AG08395 (cell line): ENCODE data around the gene GABRP.
"Not testable (repeated sequence)": the region's sequence is repeated elsewhere in the genome, so short reads cannot be mapped to it uniquely, and the experiment has no call there.

Experiments used
- DNase-seq: peaks from one replicate; pipeline ENCODE4 v3.0.0; 2012; ENCODE audit warnings: mixed read lengths, low spot score

GABRP gene

DNA sequence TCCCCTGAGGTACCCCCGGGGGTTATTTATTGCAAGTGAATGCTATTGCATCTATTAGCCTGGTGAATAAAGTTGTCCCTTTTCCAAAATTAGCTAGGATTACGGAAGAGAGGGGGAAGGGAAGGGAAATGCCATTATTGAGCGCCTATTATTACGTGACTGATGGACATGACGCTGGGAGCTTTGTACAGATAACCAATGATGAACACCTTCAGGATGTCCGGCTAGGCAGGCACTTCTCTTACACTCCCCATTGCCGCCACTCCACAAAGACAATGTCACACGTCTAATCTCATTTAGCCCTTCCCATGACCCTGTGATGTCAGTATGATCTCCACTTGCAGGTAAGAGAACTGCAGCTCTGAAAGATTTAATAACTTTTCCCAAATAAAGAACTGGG, 9.4 kb downstream of the GABRP start:
- no peak for DNase-seq

DNA sequence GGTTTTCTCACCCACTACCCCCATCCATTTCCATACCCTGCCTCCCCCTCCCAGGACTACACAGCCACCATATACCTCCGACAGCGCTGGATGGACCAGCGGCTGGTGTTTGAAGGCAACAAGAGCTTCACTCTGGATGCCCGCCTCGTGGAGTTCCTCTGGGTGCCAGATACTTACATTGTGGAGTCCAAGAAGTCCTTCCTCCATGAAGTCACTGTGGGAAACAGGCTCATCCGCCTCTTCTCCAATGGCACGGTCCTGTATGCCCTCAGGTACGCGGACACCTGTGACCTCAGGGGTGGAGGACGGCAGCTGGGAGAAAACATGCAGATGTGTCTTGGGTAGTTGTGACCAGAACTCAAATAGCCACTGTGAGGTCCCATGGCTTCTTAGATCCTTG, 11.6 kb downstream of the GABRP start:
- no peak for DNase-seq

DNA sequence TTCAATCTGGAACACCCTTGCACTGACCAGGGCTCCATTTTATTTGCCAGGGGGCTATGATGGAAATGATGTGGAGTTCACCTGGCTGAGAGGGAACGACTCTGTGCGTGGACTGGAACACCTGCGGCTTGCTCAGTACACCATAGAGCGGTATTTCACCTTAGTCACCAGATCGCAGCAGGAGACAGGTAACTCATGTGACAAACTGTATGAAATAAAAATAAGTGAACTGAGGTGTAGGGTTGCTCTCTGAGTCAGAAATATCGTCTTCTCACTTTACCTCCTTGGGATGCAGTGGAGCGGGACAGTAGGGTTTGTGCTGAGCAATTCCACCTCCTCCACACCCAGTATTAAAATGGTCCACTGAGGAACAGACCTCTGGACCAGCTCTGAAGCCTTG, 22.1 kb downstream of the GABRP start:
- DNase-seq: no peak

DNA sequence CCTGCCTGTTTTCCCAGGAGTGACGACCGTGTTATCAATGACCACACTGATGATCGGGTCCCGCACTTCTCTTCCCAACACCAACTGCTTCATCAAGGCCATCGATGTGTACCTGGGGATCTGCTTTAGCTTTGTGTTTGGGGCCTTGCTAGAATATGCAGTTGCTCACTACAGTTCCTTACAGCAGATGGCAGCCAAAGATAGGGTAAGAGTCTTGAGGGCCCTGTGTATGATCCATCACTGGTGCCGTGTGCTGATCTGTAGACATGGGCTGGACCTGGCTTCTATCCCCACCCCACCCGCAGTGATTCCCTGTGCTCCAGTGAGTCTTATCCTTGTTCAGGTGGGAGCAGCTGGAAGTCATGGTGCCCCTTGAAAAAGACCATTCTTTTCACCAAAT, 26.0 kb downstream of the GABRP start:
- no peak for DNase-seq

DNA sequence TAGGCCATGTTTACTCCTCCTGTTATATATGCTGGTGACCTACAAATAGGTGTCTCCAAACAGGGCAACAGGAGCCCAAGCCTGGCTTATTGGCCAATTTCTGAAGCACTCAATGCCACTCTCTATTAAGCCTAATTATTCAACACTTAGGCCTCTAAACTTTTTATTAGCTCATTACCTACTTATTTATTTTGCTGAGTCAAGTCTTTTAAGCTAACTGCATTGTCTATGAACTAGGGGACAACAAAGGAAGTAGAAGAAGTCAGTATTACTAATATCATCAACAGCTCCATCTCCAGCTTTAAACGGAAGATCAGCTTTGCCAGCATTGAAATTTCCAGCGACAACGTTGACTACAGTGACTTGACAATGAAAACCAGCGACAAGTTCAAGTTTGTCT, 28.2 kb downstream of the GABRP start:
- DNase-seq: no peak

DNA sequence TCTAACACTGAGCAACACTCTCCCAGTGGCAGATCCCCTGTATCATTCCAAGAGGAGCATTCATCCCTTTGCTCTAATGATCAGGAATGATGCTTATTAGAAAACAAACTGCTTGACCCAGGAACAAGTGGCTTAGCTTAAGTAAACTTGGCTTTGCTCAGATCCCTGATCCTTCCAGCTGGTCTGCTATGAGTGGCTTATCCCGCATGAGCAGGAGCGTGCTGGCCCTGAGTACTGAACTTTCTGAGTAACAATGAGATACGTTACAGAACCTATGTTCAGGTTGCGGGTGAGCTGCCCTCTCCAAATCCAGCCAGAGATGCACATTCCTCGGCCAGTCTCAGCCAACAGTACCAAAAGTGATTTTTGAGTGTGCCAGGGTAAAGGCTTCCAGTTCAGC, 29.7 kb downstream of the GABRP start:
- no peak for DNase-seq

DNA sequence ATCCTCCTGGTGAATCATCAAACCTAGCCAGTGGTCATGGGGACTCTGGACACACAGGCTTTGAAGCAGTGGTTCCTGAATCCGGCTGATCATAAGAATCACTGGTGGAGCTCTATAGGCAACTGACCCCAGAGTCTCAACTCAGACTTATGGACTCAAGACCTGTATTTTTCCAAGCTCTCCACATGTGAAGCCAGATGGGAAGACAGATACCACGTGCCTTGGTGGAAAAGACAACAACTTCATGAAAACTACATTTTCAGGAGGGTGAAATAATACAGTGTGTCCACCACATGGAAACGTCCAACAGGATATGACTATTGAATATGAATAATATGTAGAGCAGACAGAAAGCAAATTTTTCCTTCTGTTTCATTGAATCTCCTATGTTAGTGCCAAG, 33.7 kb downstream of the GABRP start:
- DNase-seq: no peak

DNA sequence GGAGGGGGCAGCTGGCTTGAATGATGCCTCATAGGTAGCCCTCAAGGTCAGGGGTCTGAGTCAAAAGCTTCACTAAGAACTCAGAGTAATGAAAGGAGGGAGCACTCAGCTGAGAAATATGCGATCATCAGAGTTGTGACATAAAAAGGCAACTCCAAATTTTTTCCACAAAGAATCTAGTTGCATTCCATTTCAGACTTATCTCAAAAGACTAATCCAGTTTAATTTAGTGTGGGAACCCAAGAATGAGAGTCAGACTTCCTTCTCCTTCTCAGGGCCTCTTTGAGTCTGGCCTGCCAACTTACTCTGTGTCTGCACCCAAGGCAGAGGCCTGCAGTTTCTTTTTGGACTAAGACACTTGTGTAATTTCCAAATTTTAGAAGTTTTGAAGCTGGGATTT, 34.7 kb downstream of the GABRP start:
- DNase-seq: no peak

DNA sequence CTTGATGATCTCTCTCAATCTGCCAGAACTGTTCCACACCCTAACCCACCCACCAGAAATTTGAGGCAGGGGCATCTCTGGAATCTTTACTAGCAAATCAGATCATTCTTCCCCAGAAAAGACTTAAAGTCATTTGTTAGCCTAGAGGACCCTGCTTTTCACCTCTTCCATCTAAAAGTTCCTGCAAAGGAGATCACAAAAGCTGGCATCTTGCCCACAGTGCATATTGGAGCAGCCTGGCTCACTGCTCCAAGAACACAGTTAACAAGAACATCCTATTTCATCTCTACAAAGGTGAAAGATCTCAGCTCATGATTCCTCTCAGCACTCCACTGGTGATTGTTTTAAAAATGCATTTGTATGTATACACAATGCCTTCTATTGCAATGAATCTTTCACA, 36.3 kb downstream of the GABRP start:
- DNase-seq: no peak

DNA sequence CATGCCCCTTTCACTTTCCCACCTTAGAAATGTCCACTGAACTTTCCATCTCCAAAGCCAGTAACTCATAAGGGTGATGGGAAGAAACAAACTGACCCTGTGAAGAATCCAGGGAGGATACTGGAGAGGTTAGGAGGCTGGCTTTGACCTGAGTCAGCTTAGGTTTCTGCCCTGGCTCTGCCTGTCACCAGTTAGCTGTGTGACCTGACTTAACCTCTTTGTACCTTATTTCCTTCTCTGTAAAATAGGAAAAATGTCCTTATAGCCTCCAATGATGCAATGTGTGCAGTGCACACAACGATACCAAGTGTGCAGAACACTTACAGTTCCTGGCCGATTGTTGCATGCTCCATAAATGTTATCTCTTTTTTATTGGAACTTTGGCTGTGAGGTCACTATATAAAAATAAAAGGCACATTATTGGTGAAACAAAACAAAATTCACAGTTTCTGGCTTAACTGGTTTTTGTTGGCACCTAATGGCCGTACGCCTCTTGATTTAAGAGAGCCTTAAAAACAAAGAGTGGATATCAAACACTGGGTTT, 37.8 kb downstream of the GABRP start:
- no peak for DNase-seq

DNA sequence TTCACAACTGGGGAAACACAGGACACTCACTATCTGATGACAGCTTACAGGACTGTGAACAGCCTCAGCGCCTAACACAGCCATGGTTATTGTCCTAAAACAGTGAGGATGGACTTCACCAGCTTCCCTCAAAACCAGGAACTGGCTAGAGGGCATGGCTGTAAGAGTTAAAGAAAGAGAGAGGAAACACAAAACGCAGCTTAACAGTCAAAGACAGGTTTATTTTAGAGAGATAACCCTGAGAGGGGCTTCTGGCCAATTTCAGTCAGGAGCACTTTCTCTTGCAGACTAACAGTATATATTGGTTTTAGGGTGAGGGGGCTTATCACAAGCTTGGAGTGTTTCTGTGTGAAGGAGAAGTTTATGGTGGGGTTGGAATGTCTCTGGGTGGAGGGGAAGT, 42.6 kb downstream of the GABRP start:
- no peak for DNase-seq

DNA sequence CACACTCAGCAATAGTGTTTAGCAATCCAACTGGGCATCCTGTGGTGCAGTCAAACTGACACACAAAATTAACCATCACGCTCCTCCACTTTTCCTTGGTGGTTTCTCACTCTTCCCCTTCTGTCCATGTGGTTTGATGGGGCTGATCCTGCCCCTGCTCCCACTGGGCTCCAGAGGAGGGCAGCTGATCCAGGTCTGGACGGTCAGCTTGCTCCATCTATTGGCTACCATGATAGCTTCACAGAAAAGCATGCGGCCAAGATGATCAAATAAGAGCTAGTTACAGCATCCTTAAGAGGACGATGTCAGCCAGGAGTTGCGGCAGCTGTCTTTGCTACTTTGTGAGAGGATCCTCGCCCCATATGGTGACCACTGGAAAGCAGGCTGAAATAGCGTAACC, 48.7 kb downstream of the GABRP start:
- no peak for DNase-seq

DNA sequence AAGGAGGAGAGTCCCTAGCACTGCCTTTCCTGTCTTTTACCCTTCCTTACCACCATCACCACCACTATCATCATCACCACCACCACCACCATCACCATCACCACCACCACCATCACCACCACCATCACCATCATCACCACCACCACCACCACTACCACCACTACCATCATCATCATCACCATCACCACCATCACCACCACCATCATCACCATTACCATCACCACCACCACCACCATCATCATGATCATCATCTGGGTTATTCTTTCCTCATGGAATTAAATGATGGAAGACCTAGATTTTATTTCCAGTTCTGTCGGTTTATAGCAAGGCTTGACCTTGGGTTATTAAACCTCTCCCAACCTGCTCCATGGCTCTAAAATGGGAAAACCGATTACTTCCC, 50.5 kb downstream of the GABRP start:
- DNase-seq: not testable (repeated sequence)

DNA sequence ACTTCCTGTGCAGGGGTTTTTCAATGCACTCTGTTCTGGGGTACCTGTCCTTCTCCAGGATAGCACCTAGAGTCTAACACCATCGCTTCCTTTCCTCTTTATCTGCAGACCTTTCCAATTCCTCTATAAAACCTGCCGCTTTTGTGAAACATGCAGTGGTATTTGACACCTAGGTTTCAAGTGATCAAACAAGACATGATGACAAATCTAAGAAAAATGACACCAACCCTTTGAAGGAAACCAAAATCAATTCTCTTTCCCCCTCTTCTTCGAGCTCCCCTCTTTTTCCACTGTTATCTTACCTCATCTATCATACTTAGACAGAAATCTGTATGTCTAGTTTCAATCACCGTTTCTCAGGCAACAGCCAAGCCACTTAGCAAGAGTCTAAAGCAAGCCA, 52.7 kb downstream of the GABRP start:
- DNase-seq: no peak

DNA sequence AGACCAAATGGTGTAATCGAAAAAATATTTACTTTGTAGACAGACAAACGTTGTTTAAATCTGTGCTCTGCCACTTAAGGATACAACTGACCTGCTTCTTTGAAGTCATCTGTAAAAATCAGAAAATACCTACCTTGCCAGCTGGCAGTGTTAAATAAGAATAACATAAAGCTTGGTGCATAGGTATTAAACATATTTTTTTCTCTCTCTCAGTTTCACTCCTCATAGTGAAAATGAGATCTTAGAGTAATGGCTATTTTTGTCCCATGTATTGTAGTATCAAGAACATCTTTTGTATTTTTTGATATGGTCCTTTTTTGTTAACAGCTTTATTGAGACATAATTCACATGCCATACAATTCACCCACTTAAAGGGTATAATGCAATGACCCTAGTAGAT, 60.3 kb downstream of the GABRP start:
- DNase-seq: no peak

DNA sequence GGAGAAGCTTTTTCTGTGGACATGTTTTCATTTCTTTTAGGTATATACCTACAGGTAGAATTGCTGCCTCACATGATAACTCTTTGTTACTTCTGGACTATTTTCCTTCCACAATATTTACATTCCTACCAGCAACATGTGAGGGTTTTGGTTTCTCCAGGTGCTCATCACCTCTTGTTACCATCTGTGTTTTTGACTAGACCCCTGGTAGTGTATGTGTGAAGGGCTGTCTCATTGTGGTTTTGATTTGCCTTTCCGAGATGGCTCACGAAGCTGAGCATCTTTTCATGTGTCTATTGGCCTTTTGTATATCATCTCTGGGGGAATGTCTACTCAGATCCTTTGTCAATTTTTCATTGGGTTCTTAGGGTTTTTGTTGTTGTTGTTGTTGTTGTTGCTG, 61.1 kb downstream of the GABRP start:
- no peak for DNase-seq

DNA sequence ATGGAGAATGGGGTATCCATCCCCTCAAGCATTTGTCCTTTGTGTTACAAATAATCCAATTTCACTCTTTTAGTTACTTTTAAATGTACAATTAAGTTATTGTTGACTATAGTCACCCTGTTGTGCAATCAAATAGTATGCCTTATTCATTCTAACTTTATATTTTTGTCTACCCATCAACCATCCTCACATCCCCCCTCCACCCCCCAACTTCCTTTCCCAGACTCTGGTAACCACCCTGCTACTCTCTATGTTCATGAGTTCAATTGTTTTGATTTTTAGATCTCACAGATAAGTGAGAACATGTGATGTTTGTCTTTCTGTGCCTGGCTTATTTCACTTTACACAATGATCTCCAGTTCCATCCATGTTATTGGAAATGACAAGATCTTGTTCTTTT, 62.9 kb downstream of the GABRP start:
- no peak for DNase-seq

DNA sequence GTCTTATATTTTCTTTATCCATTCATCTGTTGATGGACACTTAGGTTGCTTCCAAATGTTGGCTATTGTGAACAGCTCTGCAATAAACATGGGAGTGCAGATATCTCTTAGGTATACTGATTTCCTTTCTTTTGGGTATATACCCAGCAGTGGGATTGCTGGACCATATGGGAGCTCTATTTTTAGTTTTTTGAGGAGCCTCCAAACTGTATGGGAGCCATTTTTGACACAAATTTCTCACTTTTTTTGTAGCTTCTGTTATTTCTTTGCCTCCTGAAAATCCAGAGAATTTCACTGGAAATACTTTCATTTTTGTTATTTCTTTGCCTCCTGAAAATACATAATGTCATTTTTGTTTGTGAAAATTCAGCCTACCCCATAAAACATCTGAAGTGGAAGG, 63.3 kb downstream of the GABRP start:
- DNase-seq: no peak

DNA sequence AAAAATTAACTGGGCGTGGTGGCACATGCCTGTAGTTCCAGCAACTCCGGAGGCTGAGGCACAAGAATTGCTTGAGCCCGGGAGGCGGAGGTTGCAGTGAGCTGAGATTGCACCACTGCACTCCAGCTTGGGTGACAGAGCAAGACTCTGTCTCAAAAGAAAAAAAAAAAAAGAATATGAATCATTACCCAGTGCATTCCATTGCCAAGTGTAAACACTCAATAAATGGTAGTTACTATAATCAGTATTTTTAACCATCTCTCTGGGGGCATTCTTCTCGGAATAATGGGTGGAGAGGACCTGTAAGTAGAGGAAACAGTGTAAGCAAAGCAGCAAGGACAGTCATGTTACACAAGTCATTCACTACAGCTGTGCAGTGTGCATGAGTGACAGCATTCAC, 64.5 kb downstream of the GABRP start:
- no peak for DNase-seq

DNA sequence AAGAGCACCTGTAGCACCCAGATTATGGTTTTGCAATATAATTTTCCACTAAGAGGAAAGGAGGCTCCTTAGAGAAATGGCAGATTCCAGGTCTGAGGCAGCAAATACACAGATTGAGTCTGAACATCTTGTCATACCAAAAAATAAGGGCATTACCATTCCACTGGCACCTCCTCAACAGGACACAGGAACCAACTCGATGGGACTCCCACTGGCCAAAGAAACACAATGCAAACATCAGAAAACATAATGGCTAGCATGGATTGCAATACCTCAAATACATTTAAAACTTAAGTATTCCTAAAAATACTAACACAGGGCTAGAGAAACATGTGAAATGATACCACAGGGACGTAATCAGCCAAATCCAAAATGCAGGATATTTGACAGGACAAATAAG, 65.8 kb downstream of the GABRP start:
- no peak for DNase-seq

DNA sequence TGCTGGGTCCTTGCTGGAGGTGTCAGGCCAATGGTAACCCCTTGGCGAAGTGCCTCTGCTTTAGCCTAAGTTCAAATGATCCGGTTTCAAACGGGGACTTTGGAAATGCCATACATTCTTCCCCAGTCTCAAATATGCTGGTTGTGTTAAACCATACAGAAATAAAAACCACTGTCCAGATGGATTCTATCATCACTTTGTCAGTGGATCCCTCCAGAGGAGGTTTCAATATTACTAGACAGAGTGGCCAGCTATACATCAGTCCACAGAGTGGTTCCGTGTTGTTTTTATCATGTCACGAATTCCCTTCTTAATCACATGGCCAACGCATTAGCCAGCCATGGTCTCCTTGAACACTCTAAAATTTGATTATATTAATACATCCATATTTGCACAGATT, 71.0 kb downstream of the GABRP start:
- DNase-seq: no peak

DNA sequence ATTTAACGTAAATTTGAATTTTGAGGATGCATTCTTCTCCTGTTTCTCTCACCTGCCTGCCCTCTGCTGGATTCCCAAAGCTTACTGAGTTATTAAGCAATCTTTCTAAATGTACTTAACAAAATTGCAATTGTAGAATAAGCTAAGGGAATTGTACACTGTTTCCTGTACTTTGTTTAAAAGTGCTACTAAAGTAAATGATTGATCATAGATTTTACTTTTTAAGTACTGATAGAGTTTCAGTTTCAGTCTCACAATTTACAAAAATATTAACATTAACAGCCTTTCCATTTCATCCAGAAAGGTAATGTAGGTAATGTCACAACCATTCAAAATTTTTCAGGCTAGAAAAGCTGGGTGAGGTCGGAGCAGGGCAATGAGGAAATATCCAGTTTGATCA, 73.5 kb downstream of the GABRP start:
- no peak for DNase-seq

DNA sequence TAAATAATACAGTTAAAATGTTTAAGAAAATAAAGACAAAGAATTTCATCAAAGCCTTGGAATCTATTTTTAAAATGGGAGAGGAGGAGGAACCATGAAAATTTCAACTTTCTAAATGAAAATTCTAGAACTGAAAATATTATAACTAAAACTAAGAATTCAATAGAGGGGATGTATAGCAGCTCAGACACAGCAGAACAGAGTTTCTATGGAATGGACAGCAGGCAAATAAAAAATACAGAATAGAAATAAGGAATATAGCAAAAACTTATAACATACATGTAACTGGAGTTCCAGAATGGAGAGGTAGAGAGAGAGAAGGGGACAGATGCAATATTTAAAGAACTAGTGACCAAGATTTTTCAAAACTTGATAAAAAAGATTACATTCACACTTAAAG, 76.9 kb downstream of the GABRP start:
- DNase-seq: no peak

DNA sequence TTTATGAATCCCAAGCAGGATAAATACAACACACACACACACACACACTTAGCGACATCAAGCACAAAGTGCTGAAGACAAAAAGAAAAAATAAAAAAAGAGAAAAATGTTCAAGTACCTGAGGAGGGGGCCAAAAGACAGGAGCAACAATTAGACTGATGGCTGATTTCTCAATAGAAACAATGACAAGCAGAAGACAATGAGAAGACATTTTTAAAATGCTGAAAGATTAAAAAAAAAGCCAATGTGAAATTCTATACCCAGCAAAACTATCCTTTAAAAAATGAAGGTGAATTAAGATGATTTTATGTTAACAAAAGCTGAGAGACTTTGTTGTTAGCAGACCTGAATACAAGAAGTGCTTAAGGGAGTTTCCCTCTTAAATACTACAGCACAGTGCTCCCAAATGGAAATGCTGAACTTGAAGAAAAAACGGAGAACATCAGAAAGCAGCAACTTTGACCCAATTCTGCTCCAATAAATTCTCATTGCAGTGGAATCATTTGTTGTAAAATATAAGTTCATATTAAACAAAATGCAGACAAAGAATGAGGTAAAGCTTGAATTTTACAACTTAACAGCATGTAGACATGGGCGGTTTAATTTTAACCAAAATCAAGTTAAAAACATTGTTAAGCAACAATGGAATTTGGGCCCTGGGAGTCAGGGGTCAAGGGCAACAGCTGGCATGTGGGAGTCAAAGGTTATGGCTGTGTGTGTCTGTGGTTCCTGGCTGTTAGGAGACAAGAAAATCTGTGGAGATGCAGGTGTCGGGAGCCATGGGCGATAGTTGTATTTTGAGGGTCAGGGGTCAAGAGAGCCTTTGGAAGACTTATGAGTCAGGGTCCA, 77.5 kb downstream of the GABRP start:
- DNase-seq: no peak

DNA sequence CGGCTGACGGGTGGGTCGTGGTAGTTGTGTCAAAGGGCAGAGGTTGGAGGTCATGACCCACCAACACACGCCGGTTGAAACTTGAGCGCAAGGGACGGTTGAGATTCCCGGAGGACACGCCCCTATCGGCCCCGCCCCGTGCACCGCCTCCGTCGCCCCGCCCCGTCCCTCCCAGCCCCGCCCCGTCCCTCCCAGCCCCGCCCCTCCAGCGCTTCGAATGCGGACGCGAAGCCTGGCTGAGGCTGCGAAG, 78.1 kb downstream of the GABRP start:
- DNase-seq: no peak
